GM19324 (cell line): ENCODE results near the gene FNDC3B.
"Not testable (repeated sequence)": the region's sequence is repeated elsewhere in the genome, so short reads cannot be mapped to it uniquely, and the experiment has no call there.

Experiments
- ATAC-seq: cut with Tn5 transposase; IDR thresholded peaks from one replicate; pipeline ENCODE4 v1.9.1; 2021; ENCODE audit warnings: mild to moderate bottlenecking, moderate library complexity; ENCODE audit not compliant: unreplicated experiment, low FRiP score

FNDC3B gene

GRCh38 chr3:172030181-172030580 is 9.2 kb upstream of the FNDC3B start:
- ATAC-seq, result no peak

- ATAC-seq, result no peak
Measured at GRCh38 chr3:172031996-172032395, 7.4 kb upstream of the FNDC3B start.

GRCh38 chr3:172033396-172033795 is 6.0 kb upstream of the FNDC3B start:
- no peak for ATAC-seq

GRCh38 chr3:172034786-172035685 is 4.3 kb upstream of the FNDC3B start:
- ATAC-seq, result no peak

- ATAC-seq, result no peak
Measured at GRCh38 chr3:172036541-172037215, 2.7 kb upstream of the FNDC3B start.

GRCh38 chr3:172038798-172039435 is 461 bp upstream of the FNDC3B start:
- no peak for ATAC-seq

GRCh38 chr3:172040078-172040980 is 951 bp downstream of the FNDC3B start:
- ATAC-seq, result peak; percentile 31

GRCh38 chr3:172040981-172041963 is 1.9 kb downstream of the FNDC3B start:
- no peak for ATAC-seq

- no peak for ATAC-seq
Measured at GRCh38 chr3:172042136-172042662, 2.8 kb downstream of the FNDC3B start.

- not testable (repeated sequence) for ATAC-seq
Measured at GRCh38 chr3:172042663-172043179, 3.3 kb downstream of the FNDC3B start.

GRCh38 chr3:172043233-172043632 is 3.9 kb downstream of the FNDC3B start:
- no peak for ATAC-seq

GRCh38 chr3:172043766-172044165 is 4.4 kb downstream of the FNDC3B start:
- no peak for ATAC-seq

- ATAC-seq, result no peak
Measured at GRCh38 chr3:172044833-172045585, 5.6 kb downstream of the FNDC3B start.

- ATAC-seq, result no peak
Measured at GRCh38 chr3:172046268-172046915, 7.0 kb downstream of the FNDC3B start.

GRCh38 chr3:172047567-172048115 is 8.3 kb downstream of the FNDC3B start:
- no peak for ATAC-seq

GRCh38 chr3:172048599-172048998 is 9.2 kb downstream of the FNDC3B start:
- no peak for ATAC-seq

- no peak for ATAC-seq
Measured at GRCh38 chr3:172051310-172051956, 12.1 kb downstream of the FNDC3B start.
